Heart right ventricle (tissue), 16 donors: ENCODE data around the gene GFOD1. TPM values are rescaled to one million over a fixed set of nuclear protein-coding genes. Genes with fewer than 3 reads are reported as not detected.
A peak's percentile ranks its signal among the peaks of the same experiment; 100 is the strongest.

Experiments used
- ATAC-seq, 8 donors: fragments of 200-7000 bp; cut with Tn5 transposase; one replicate each; pipeline ENCODE4 v1.9.1; 2020; ENCODE audit warnings: mild to moderate bottlenecking in 8 of 8, moderate library complexity in 8 of 8, moderate number of reproducible peaks in 1 of 8
- DNase-seq, 2 donors: peaks; one replicate each; pipeline ENCODE4 v3.0.0-alpha.2; 2020
- H3K27ac ChIP-seq, 10 donors: fragments of 200-600 bp; sonication (generic) in 2 of 10; one replicate each; pipeline versions ENCODE4 v1.5.0 to v1.8.0; 2020 to 2022; ENCODE audit warnings: mild to moderate bottlenecking in 3 of 10
- H3K27me3 ChIP-seq, 7 donors: fragments of 200-600 bp; one replicate each; pipeline ENCODE4 v1.8.0; 2021 to 2022; ENCODE audit warnings: mild to moderate bottlenecking in 2 of 7
- H3K36me3 ChIP-seq, 9 donors: fragments of 200-600 bp; sonication (generic) in 1 of 9; one replicate each; pipeline versions ENCODE4 v1.5.0 to v1.8.0; 2020 to 2022; ENCODE audit warnings: mild to moderate bottlenecking in 2 of 9
- H3K4me1 ChIP-seq, 9 donors: fragments of 200-600 bp; sonication (generic) in 1 of 9; one replicate each; pipeline versions ENCODE4 v1.5.0 to v1.8.0; 2020 to 2022; ENCODE audit warnings: mild to moderate bottlenecking in 4 of 9
- H3K4me3 ChIP-seq, 10 donors: fragments of 200-600 bp; sonication (generic) in 2 of 10; one replicate each; pipeline versions ENCODE4 v1.5.0 to v1.8.0; 2020 to 2022; ENCODE audit warnings: mild to moderate bottlenecking in 7 of 10, moderate library complexity in 2 of 10
- H3K9me3 ChIP-seq, 11 donors: fragments of 200-600 bp in 10 of 11; sonication (generic) in 2 of 11; one replicate each; pipeline versions ENCODE4 v1.5.0 to v1.8.0; 2013 to 2022; ENCODE audit warnings: mild to moderate bottlenecking in 2 of 11, control low read depth in 1 of 11, moderate library complexity in 1 of 11
- WGBS, 2 donors: extraction: QIAGEN DNeasy Blood & Tissue Kit; methylation state at CpG; one replicate each; pipeline ENCODE4 v1.1.7; 2013; ENCODE audit warnings: inconsistent platforms in 1 of 2; 5-methylcytosine and 5-hydroxymethylcytosine counted together
- intact Hi-C, 10 donors: fragments of 100-400 bp; cut with DNase I; formaldehyde crosslinking; loops; one replicate each; pipeline versions ENCODE4 v1.11.1 to v1.14.2; 2022
- polyA plus RNA-seq, 2 donors: library from polyadenylated mRNA; stranded (reverse); fragments of 200-250 nt; gene quantifications; one replicate each; pipeline ENCODE4 v1.2.3, GENCODE V29; 2013
- total RNA-seq, 10 donors: library from RNA; stranded (reverse); fragmentation: NEBNext Ultra II Directional in 3 of 10; extraction: Animal tissue kit (Norgen Biotek cat#: 25700) in 3 of 10; gene quantifications; one replicate each; pipeline versions ENCODE4 v1.2.1 to v1.2.4, GENCODE V29; 2021 to 2023
- TF ChIP-seq, protein P1 (sequence below), 9 donors: fragments of 200-600 bp; sonication (generic) in 2 of 9; IDR thresholded peaks; one replicate each; pipeline versions ENCODE4 v1.5.0 to v1.8.0; 2021 to 2022; ENCODE audit warnings: antibody characterized with exemption in 9 of 9, mild to moderate bottlenecking in 5 of 9, moderate library complexity in 1 of 9
- donor health status: Arrhythmogenic right ventricular cardiomyopathy.
- donor health status: ischemic (EF 13 %, LVEDD 7.1; RV severe dilation, severe dysfunction).
- donor health status: healthy with polysubstance abuse.
- donor health status: DM: no; HTN: yes; CAD: no.
- donor health status: DM: no; HTN: no; CAD: no.
- donor health status: ischemic (EF 25% LVEDD 6.9; RV normal size, moderate dysfunction).
- donor health status: ischemic (EF 25% LVEDD 5.7; RV mildly dilated, moderate dysfunction).
- donor health status: healthy.
- donor health status: DM: yes; HTN: yes; CAD: no.
- donor health status: Ischemic cardiomyopathy.
- donor health status: ischemic (EF 35%, LVEDD 5.7; RV mildly dilated, moderate dysfunction).
- donor health status: nonischemic (EF 11% LVEDD 7.7; RV severe dilation, severe dysfunction).
- donor health status: DM: yes; HTN: yes; CAD: no.
- donor health status: PGD.
- donor health status: ischemic (EF 29% LVEDD 5.4; RV normal size, mild dysfunction).
- donor health status: nonischemic (EF 23%, LVEDD 6.1; RV moderate dilation, normal function).

GFOD1 gene
- total and polyA plus RNA-seq, 12 donors, result 13.8 to 96.5 (median 37.0) TPM

DNA sequence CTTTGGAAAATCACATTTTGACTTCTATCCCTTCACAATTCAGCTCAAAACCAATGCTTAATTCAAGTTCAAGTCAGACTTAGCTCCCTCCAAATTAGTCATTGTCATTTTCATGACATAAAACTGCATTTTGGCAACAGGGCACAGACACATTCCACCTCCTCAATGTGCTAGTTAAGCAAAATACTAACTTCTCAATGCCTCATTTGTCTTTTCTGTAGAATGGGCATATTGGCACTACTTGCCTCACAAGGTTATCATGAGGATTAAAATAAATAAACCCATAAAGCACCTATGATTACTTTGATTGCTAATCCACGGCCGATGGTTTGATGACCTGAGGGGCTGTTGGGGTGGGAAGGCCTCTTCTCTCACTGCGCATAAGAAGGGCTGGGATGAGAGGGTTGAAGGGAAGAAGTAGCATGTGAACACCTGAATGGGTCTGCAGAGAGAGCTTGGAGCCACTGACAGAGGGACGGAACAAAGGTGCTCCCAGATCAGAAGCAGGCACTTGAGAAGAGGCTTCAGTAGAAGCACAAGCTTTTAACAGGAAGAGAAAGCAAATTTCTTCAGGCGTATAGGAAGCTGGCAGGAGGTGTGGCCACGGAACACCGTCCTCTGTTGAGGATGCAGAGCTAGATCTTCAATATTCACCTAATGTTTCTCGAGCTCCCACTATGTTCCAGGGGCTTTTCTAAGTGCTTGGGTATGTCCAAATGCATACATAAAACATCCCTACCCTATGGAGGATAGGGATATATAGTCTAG lies 147.4 kb downstream of the GFOD1 start:
- no peak overlapping the region for H3K27ac ChIP-seq
- peaks cover 0 to 15% (median 6%) of the 10 kb centered on the region in 9 donors for H3K4me1 ChIP-seq
- H3K9me3 ChIP-seq, result peaks cover 0 to 11% (median 0%) of the 10 kb centered on the region in 11 donors
- DNase-seq (no peak), ATAC-seq (no peak)
- no peaks in the 10 kb centered on the region for H3K36me3 ChIP-seq
- intact Hi-C loops, result loop anchor here in 9 of 10 donors (2.0 to 10.0 kb wide), 10 partner anchors 52 to 427 kb away; partner anchors contain the start of genes SIRT5 (in 4 of the 9), GFOD1 (in 1 of the 9) and NOL7 (in 1 of the 9)
- TF ChIP-seq, protein P1, sequence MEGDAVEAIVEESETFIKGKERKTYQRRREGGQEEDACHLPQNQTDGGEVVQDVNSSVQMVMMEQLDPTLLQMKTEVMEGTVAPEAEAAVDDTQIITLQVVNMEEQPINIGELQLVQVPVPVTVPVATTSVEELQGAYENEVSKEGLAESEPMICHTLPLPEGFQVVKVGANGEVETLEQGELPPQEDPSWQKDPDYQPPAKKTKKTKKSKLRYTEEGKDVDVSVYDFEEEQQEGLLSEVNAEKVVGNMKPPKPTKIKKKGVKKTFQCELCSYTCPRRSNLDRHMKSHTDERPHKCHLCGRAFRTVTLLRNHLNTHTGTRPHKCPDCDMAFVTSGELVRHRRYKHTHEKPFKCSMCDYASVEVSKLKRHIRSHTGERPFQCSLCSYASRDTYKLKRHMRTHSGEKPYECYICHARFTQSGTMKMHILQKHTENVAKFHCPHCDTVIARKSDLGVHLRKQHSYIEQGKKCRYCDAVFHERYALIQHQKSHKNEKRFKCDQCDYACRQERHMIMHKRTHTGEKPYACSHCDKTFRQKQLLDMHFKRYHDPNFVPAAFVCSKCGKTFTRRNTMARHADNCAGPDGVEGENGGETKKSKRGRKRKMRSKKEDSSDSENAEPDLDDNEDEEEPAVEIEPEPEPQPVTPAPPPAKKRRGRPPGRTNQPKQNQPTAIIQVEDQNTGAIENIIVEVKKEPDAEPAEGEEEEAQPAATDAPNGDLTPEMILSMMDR (IDR thresholded peaks at IDR 0.05), result no peak
- H3K4me3 ChIP-seq, result no peak overlapping the region
- 73 to 82% methylated on average over 8 of the region's 8 CpGs for WGBS, 2 donors
- no peaks in the 10 kb centered on the region for H3K27me3 ChIP-seq

- DNase-seq (no peak), ATAC-seq (no peak)
- H3K36me3 ChIP-seq, result no peaks in the 10 kb centered on the region
- peaks cover 0 to 19% (median 6%) of the 10 kb centered on the region in 9 donors for H3K4me1 ChIP-seq
- intact Hi-C loops, result loop anchor here in 8 of 10 donors (5.0 to 10.0 kb wide), 7 partner anchors 143 to 429 kb away; partner anchors contain the start of genes SIRT5 (in 4 of the 8), GFOD1 (in 1 of the 8) and NOL7 (in 1 of the 8)
- no peaks in the 10 kb centered on the region for H3K27me3 ChIP-seq
- 88 to 90% methylated on average over 5 of the region's 5 CpGs for WGBS, 2 donors
- no peak overlapping the region for H3K4me3 ChIP-seq
- no peak overlapping the region for H3K27ac ChIP-seq
- peaks cover 0 to 11% (median 0%) of the 10 kb centered on the region in 11 donors for H3K9me3 ChIP-seq
- TF ChIP-seq, protein P1 (IDR thresholded peaks at IDR 0.05), result no peak
These were observed 149.4 kb downstream of the GFOD1 start for GRCh38 chr6:13338038-13338437.

GRCh38 chr6:13336553-13336952 lies 150.8 kb downstream of the GFOD1 start:
- peaks cover 0 to 3% (median 0%) of the 10 kb centered on the region in 11 donors for H3K9me3 ChIP-seq
- peak overlapping the region in 1 of 10 donors; percentile 40 for H3K27ac ChIP-seq
- TF ChIP-seq, protein P1 (IDR thresholded peaks at IDR 0.05), result peak; percentile 70 to 95 (median 90)
- H3K4me1 ChIP-seq, result peaks cover 0 to 29% (median 8%) of the 10 kb centered on the region in 9 donors
- H3K27me3 ChIP-seq, result no peaks in the 10 kb centered on the region
- ATAC-seq (peak; percentile 66 to 85 (median 72)), DNase-seq (peak; percentile 82 to 84)
- intact Hi-C loops, result loop anchor here in 9 of 10 donors (1.0 to 10.0 kb wide), 14 partner anchors 142 to 431 kb away; partner anchors contain the start of genes SIRT5 (in 5 of the 9), GFOD1 (in 2 of the 9) and NOL7 (in 1 of the 9)
- no peaks in the 10 kb centered on the region for H3K36me3 ChIP-seq
- H3K4me3 ChIP-seq, result no peak overlapping the region
- 24 to 26% methylated on average over 11 of the region's 11 CpGs for WGBS, 2 donors

DNA sequence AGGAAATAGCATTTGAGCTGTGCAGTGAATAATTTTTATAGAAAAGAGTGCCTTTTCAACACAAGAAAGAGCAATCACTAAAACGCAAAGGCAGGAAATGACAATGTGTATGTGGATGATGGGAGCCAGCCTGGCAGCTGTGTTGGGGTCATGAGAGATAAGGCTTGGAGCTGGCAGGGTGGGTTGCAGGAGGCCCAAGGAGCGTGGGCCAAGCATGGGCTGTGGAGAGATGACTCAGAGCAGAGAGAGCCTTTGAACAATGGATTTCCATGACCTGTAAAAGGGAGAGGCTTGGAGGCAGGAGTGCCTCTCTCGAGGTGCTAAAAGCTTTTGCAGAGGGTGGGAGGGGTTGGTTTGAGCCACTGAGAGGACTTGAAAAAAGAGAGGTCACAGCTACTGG lies 152.4 kb downstream of the GFOD1 start:
- Histone ChIP-seq H3K9me3 (no peaks in the 10 kb centered on the region), H3K4me3 (no peak overlapping the region), H3K36me3 (no peaks in the 10 kb centered on the region), H3K27ac (peak overlapping the region in 4 of 10 donors; percentile 7 to 58 (median 36)), H3K4me1 (peaks cover 2 to 37% (median 10%) of the 10 kb centered on the region in 9 donors), H3K27me3 (no peaks in the 10 kb centered on the region)
- ATAC-seq, result peak in 4 of 8 donors; percentile 21 to 79 (median 58)
- 39 to 40% methylated on average over 3 of the region's 3 CpGs for WGBS, 2 donors
- intact Hi-C loops, result loop anchor here (2.0 to 10.0 kb wide), 12 partner anchors 140 to 432 kb away; partner anchors contain the start of genes SIRT5 (in 4 of the 10), GFOD1 (in 1 of the 10) and NOL7 (in 1 of the 10)
- no peak for DNase-seq
- TF ChIP-seq, protein P1 (IDR thresholded peaks at IDR 0.05), result no peak
